B cell (primary cell): ENCODE data around the gene PTX3. TPM values are rescaled to one million over a fixed set of nuclear protein-coding genes. Genes with fewer than 3 reads are reported as not detected.

Experiments used
- ATAC-seq: fragments of 200-7000 bp; cut with Tn5 transposase; one replicate; pipeline ENCODE4 v1.10.0; 2021; ENCODE audit warnings: low read depth, mild to moderate bottlenecking, moderate number of reproducible peaks, moderate library complexity
- CTCF ChIA-PET: fragments of 350-600 bp; sonication (Branson Sonifier 250); formaldehyde crosslinking; loops from one replicate; lab custom pipeline; 2021; ENCODE audit warnings: antibody characterized with exemption, inconsistent platforms; lab: Charles Lee
- POLR2A ChIA-PET: fragments of 350-600 bp; sonication (Branson Sonifier 250); formaldehyde crosslinking; loops from one replicate; lab custom pipeline; 2021; ENCODE audit warnings: antibody characterized with exemption; lab: Charles Lee
- DNase-seq: peaks from one replicate; pipeline ENCODE4 v3.0.0; 2013
- H2AFZ ChIP-seq: 2 replicates; pipeline ENCODE4 v1.6.1; 2012; ENCODE audit warnings: mild to moderate bottlenecking, low read depth, low read length; ENCODE audit not compliant: insufficient read depth, poor library complexity, severe bottlenecking
- H3K27ac ChIP-seq, 2 donors: 1 replicate in 1 of 2; 2 replicates in 1 of 2; pipeline ENCODE4 v1.5.1; 2012 to 2013; ENCODE audit warnings: low read length in 2 of 2, mild to moderate bottlenecking in 2 of 2, moderate library complexity in 1 of 2
- H3K27me3 ChIP-seq, 4 experiments: fragments of 200-600 bp in 1 of 4; sonication (generic) in 1 of 4; replicated peaks in 1 of 4; 1 replicate in 2 of 4; 2 replicates in 2 of 4; pipeline versions ENCODE4 v1.6.1 to v1.7.0; 2013 to 2016; ENCODE audit warnings: low read length in 3 of 4, mild to moderate bottlenecking in 2 of 4, mixed read lengths in 1 of 4, moderate library complexity in 1 of 4; ENCODE audit not compliant: insufficient read depth in 4 of 4, control insufficient read depth in 3 of 4; ENCODE audit errors: control extremely low read depth in 1 of 4
- H3K36me3 ChIP-seq, 2 experiments: replicated peaks in 1 of 2; 1 replicate in 1 of 2; 2 replicates in 1 of 2; pipeline versions ENCODE4 v1.6.1 to v1.7.1; 2013; ENCODE audit warnings: low read length in 1 of 2; ENCODE audit not compliant: insufficient read depth in 2 of 2, control insufficient read depth in 1 of 2; ENCODE audit errors: control extremely low read depth in 1 of 2, extremely low read depth in 1 of 2
- H3K4me1 ChIP-seq, 2 donors: fragments of 200-600 bp in 1 of 2; sonication (generic) in 1 of 2; 1 replicate in 1 of 2; 2 replicates in 1 of 2; pipeline versions ENCODE4 v1.5.1 to v1.6.1; 2013 to 2017; ENCODE audit warnings: low read length in 2 of 2; ENCODE audit not compliant: control insufficient read depth in 2 of 2, insufficient read depth in 2 of 2
- H3K4me2 ChIP-seq: replicated peaks from 2 replicates; pipeline ENCODE3; 2012; ENCODE audit warnings: mild to moderate bottlenecking, low read depth, low read length; ENCODE audit not compliant: poor library complexity, severe bottlenecking
- H3K4me3 ChIP-seq, 5 experiments: fragments of 200-600 bp in 1 of 5; sonication (generic) in 1 of 5; 1 replicate in 3 of 5; 2 replicates in 2 of 5; pipeline versions ENCODE4 v1.5.1 to v1.7.0; 2011 to 2016; ENCODE audit warnings: low read length in 4 of 5, mild to moderate bottlenecking in 4 of 5, low read depth in 2 of 5, control low read depth in 1 of 5, moderate library complexity in 1 of 5; ENCODE audit not compliant: insufficient read depth in 1 of 5; ENCODE audit errors: control extremely low read depth in 1 of 5, extremely low read depth in 1 of 5
- H3K79me2 ChIP-seq: fragments of 200-600 bp; sonication (generic); one replicate; pipeline ENCODE4 v1.6.0; 2016; ENCODE audit warnings: low read length; ENCODE audit not compliant: control insufficient read depth, insufficient read depth
- H3K9ac ChIP-seq: fragments of 200-600 bp; sonication (generic); 2 replicates; pipeline ENCODE4 v1.6.1; 2017; ENCODE audit warnings: mild to moderate bottlenecking, low read length, moderate library complexity
- H3K9me3 ChIP-seq, 3 donors: one replicate each; pipeline versions ENCODE4 v1.6.1 to v1.7.1; 2013; ENCODE audit warnings: low read length in 2 of 3; ENCODE audit not compliant: control insufficient read depth in 2 of 3, insufficient read depth in 1 of 3; ENCODE audit errors: control extremely low read depth in 1 of 3
- H4K20me1 ChIP-seq: 2 replicates; pipeline ENCODE4 v1.6.0; 2012; ENCODE audit warnings: mild to moderate bottlenecking, low read length; ENCODE audit not compliant: insufficient read depth, control insufficient read depth, poor library complexity, severe bottlenecking
- H3K27ac Mint-ChIP-seq: one replicate; pipeline ENCODE4 v1.8.0; 2021; ENCODE audit warnings: mixed read lengths
- H3K27me3 Mint-ChIP-seq: one replicate; pipeline ENCODE4 v1.8.0; 2021; ENCODE audit warnings: mixed read lengths
- H3K4me1 Mint-ChIP-seq: one replicate; pipeline ENCODE4 v1.8.0; 2021; ENCODE audit warnings: mixed read lengths
- H3K4me3 Mint-ChIP-seq: one replicate; pipeline ENCODE4 v1.8.0; 2021; ENCODE audit warnings: mixed read lengths
- H3K9me3 Mint-ChIP-seq: one replicate; pipeline ENCODE4 v1.8.0; 2022; ENCODE audit warnings: mixed read lengths; ENCODE audit not compliant: insufficient read depth
- EZH2 ChIP-seq: IDR thresholded peaks from 2 replicates; pipeline ENCODE4 v1.6.1; 2012; ENCODE audit warnings: borderline replicate concordance, low read depth, mild to moderate bottlenecking, moderate library complexity, low read length; ENCODE audit not compliant: insufficient read depth, poor library complexity, severe bottlenecking
- WGBS: methylation state at CpG from one replicate; pipeline ENCODE4 v1.1.5; 2013; ENCODE audit warnings: missing lambda C conversion rate; ENCODE audit not compliant: insufficient coverage; 5-methylcytosine and 5-hydroxymethylcytosine counted together
- intact Hi-C: fragments of 100-400 bp; cut with micrococcal nuclease; formaldehyde crosslinking; loops from one replicate; pipeline ENCODE4 v1.10.0; 2022
- polyA plus RNA-seq: library from polyadenylated mRNA; depleted of rRNA; stranded (reverse); fragments of >200 nt; gene quantifications from 2 replicates; pipeline ENCODE4 v1.2.3, GENCODE V29; 2012
- total RNA-seq, 2 donors: library from RNA; stranded (reverse); fragments of 120-200 nt in 1 of 2; gene quantifications; 1 replicate in 1 of 2; 2 replicates in 1 of 2; pipeline versions ENCODE4 v1.2.3 to v1.2.4, GENCODE V29; 2013 to 2022
- TF ChIP-seq, protein P1 (sequence below): fragments of 200-600 bp; IDR thresholded peaks from one replicate; pipeline ENCODE4 v1.8.0; 2022; ENCODE audit warnings: antibody characterized with exemption, mild to moderate bottlenecking

Gene PTX3
- total and polyA plus RNA-seq, 2 donors (not counting 1 experiment from before 2014, with no cell fraction given): 0.37 to 0.40 TPM

- no peaks in the 10 kb centered on the region for H3K79me2 ChIP-seq
- Mint-ChIP-seq H3K4me3 (no peak overlapping the region), H3K9me3 (no peaks in the 10 kb centered on the region), H3K27me3 (peaks cover 11% of the 10 kb centered on the region), H3K27ac (no peak overlapping the region), H3K4me1 (no peaks in the 10 kb centered on the region)
- no peaks in the 10 kb centered on the region for H3K4me1 ChIP-seq
- intact Hi-C loops: no loop called here
- H3K9me3 ChIP-seq: no peaks in the 10 kb centered on the region
- TF ChIP-seq, protein P1, sequence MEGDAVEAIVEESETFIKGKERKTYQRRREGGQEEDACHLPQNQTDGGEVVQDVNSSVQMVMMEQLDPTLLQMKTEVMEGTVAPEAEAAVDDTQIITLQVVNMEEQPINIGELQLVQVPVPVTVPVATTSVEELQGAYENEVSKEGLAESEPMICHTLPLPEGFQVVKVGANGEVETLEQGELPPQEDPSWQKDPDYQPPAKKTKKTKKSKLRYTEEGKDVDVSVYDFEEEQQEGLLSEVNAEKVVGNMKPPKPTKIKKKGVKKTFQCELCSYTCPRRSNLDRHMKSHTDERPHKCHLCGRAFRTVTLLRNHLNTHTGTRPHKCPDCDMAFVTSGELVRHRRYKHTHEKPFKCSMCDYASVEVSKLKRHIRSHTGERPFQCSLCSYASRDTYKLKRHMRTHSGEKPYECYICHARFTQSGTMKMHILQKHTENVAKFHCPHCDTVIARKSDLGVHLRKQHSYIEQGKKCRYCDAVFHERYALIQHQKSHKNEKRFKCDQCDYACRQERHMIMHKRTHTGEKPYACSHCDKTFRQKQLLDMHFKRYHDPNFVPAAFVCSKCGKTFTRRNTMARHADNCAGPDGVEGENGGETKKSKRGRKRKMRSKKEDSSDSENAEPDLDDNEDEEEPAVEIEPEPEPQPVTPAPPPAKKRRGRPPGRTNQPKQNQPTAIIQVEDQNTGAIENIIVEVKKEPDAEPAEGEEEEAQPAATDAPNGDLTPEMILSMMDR: no peak
- H3K27me3 ChIP-seq: no peaks in the 10 kb centered on the region
- no peak overlapping the region for H3K27ac ChIP-seq
- no CpG with 5 or more reads among the region's 1 CpG for WGBS
- no peak overlapping the region for H3K4me2 ChIP-seq
- H4K20me1 ChIP-seq: no peaks in the 10 kb centered on the region
- H3K9ac ChIP-seq: no peak overlapping the region
- no peak overlapping the region for H3K4me3 ChIP-seq
- ChIA-PET POLR2A (no interaction called here), CTCF (no interaction called here)
- no peak overlapping the region for H2AFZ ChIP-seq
- DNase-seq (no peak), ATAC-seq (no peak)
- no peaks in the 10 kb centered on the region for H3K36me3 ChIP-seq
Measured at GRCh38 chr3:157404381-157404780, 32.3 kb upstream of the PTX3 start.

DNA sequence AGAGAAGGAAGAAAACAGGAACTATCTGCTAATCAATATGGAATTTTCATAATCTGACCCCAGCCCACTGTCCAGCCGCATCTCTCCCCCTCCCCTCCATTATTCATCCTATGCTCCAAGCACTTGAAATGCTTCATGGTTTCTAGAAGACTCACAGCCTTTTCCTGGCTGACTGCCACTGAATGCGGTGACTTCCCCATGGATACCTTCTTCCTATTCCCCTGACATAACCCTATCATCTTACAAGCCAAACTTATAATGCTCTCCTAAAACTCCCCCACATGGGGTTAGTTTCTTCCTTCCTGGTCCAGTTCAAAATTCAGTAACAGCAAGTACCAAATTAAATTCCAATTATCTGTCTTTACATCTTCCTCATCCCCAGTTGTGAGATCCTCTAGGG lies 31.2 kb upstream of the PTX3 start:
- POLR2A ChIA-PET: no interaction called here
- no peak overlapping the region for H3K27ac ChIP-seq

More for the DNA sequence above, 31.2 kb upstream of the PTX3 start:
- ATAC-seq: no peak
- Mint-ChIP-seq H3K9me3 (no peaks in the 10 kb centered on the region), H3K4me1 (no peaks in the 10 kb centered on the region), H3K27me3 (peaks cover 11% of the 10 kb centered on the region), H3K27ac (no peak overlapping the region), H3K4me3 (no peak overlapping the region)
- Histone ChIP-seq H3K4me3 (no peak overlapping the region), H2AFZ (no peak overlapping the region), H3K79me2 (no peaks in the 10 kb centered on the region), H3K4me2 (no peak overlapping the region), H4K20me1 (no peaks in the 10 kb centered on the region), H3K9me3 (no peaks in the 10 kb centered on the region), H3K4me1 (no peaks in the 10 kb centered on the region), H3K27me3 (no peaks in the 10 kb centered on the region), H3K9ac (no peak overlapping the region), H3K36me3 (no peaks in the 10 kb centered on the region)
- CTCF ChIA-PET: no interaction called here
- TF ChIP-seq EZH2: no peak
- TF ChIP-seq, protein P1: no peak
- WGBS: 92% methylated on average over 2 of the region's 2 CpGs
- intact Hi-C loops: no loop called here
- DNase-seq: no peak
